Measurements from ENCODE around the gene ADAM30.

GRCh38 chr1:119888476-119888875, 7.8 kb downstream of the ADAM30 start:
- no peak for TF ChIP-seq POLR2AphosphoS5 (IDR thresholded peaks at IDR 0.05)
- TF ChIP-seq CTCF (IDR thresholded peaks at IDR 0.05 in 8 of 11, conservative IDR thresholded peaks at IDR 0.05 in 3 of 11): no peak
- TF ChIP-seq POLR2A (IDR thresholded peaks at IDR 0.05): no peak

All from spleen (tissue), 7 donors.